Measurements from ENCODE around the gene JOSD1. TPM values are rescaled to one million over a fixed set of nuclear protein-coding genes. Genes with fewer than 3 reads are reported as not detected.
A peak's percentile ranks its signal among the peaks of the same experiment; 100 is the strongest.

Gene JOSD1
- polyA plus RNA-seq, 3 donors: 22.5 to 37.8 (median 34.1) TPM

GRCh38 chr22:38718414-38718813 is 17.7 kb upstream of the JOSD1 start:
- WGBS, 3 donors: 27 to 48% (median 46%) methylated on average over 6 of the region's 6 CpGs

DNA sequence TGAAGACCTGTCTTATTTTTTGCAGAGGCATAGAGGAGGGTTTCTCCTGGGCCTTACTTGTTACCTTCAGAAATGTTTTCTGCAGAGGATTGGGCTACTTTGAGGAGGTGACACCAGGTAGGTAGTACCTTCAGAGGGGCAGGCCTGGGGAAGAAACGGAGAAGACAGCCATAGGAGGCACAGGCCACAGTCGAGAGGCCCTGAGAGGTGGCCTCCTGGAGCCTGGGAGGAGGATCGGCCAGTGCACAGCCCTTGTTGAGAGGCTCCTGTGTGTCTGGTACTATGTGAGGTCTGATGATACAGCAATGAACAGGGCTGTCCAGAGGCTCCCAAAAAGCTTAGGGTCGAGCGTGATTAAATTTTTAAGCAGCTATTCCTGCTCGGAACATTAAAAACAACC is 16.5 kb upstream of the JOSD1 start:
- 82 to 94% (median 93%) methylated on average over 6 of the region's 6 CpGs for WGBS, 3 donors
- H3K27ac ChIP-seq (ENCODE audit: low read depth, low read length): no peak overlapping the region

More at GRCh38 chr22:38718414-38718813, 17.7 kb upstream of the JOSD1 start:
- H3K27ac ChIP-seq (ENCODE audit: low read depth, low read length): no peak overlapping the region

GRCh38 chr22:38716826-38717225 is 16.1 kb upstream of the JOSD1 start:
- whole genome bisulfite sequencing, 3 donors: 90 to 93% (median 92%) methylated on average over 9 of the region's 9 CpGs

GRCh38 chr22:38716271-38716670 is 15.5 kb upstream of the JOSD1 start:
- no peak overlapping the region for H3K27ac ChIP-seq (ENCODE audit: low read depth, low read length)
- WGBS, 3 donors: 95 to 96% (median 95%) methylated on average over 10 of the region's 10 CpGs

More at GRCh38 chr22:38716826-38717225, 16.1 kb upstream of the JOSD1 start:
- no peak overlapping the region for H3K27ac ChIP-seq (ENCODE audit: low read depth, low read length)

GRCh38 chr22:38715852-38716251 is 15.1 kb upstream of the JOSD1 start:
- WGBS, 3 donors: 90 to 92% (median 92%) methylated on average over 15 of the region's 15 CpGs
- no peak overlapping the region for H3K27ac ChIP-seq (ENCODE audit: low read depth, low read length)

DNA sequence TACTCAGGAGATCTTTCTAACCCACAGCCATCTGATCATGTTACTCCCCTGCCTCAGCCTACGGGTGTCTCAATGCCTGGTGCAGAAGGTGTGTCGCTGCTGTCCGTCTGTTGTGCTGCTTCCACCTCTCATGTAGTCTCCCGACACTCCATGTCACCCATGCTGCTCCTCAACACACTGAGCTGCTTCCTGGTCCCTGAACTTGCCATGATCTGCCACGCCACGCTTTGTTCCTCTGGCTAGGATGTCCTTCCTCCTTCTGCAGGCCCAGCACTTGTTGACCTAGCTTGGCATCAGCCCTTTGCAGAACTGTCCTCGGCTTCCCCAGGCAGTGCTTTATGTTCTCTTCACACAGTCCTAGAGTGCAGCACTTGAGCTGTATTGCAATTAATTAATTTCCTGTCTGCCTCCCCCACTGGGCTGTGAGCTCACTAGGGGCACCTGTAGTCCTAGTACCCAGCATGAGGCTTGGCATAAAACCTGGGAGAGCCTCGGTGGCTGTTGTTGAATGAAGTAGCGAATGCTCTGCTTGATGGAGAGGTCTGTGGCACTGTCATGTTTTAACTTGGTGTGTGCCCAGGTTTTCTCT is 14.5 kb upstream of the JOSD1 start:
- no peak overlapping the region for H3K27ac ChIP-seq (ENCODE audit: low read depth, low read length)
- 68 to 87% (median 75%) methylated on average over 9 of the region's 9 CpGs for WGBS, 3 donors

- H3K27ac ChIP-seq (ENCODE audit: low read depth, low read length): no peak overlapping the region
- 90 to 92% (median 91%) methylated on average over 7 to 8 of the region's 8 CpGs for WGBS, 3 donors
These were observed 13.2 kb upstream of the JOSD1 start for GRCh38 chr22:38713921-38714320.

- WGBS, 3 donors: 74 to 83% (median 78%) methylated on average over 11 of the region's 11 CpGs
- H3K27ac ChIP-seq (ENCODE audit: low read depth, low read length): no peak overlapping the region
These were observed 11.9 kb upstream of the JOSD1 start for GRCh38 chr22:38712486-38713207.

DNA sequence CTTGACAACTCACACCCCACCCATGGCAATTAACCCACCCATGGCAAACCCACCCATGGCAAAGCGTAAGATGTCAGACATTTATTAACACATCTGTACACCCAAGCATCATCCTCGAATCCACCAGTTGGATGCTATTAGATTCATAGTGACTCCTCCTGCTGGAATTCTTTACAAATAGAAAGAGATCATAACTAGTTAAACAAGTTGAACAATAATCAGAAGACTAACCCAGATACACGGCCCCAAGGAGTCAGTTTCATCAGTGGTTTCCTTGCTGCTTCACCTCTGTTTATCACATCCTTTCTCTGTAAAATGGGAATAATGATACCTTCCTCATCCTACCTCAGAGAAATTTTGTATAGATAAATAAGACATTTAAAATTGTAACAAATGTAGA is 10.1 kb upstream of the JOSD1 start:
- WGBS, 3 donors: 65 to 83% (median 81%) methylated on average over 3 of the region's 3 CpGs
- H3K27ac ChIP-seq (ENCODE audit: low read depth, low read length): no peak overlapping the region

- no peak overlapping the region for H3K27ac ChIP-seq (ENCODE audit: low read depth, low read length)
- WGBS, 3 donors: 81 to 88% (median 88%) methylated on average over 3 of the region's 3 CpGs
These were observed 9.6 kb upstream of the JOSD1 start for GRCh38 chr22:38710351-38710750.

DNA sequence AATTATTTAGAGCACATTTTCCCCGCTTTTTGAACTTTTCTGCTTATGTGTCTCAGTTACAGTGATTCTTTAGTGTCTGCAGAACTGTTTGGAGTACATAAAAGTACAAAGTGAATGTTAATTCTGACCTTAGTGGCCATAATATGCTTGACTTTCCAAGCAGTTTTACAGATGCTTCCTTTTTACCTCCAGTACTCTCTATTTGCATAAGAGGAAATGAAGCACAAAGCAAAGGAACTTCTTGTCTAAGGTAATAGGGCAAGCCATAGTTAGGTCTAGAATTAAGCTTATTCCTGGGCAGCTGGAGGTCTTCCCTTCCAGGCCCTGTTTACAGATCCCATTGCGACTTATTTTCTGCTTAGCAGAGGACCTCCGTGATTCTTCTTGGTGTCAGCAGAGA is 8.6 kb upstream of the JOSD1 start:
- no peak overlapping the region for H3K27ac ChIP-seq (ENCODE audit: low read depth, low read length)
- WGBS, 3 donors: 76 to 81% (median 79%) methylated on average over 3 of the region's 3 CpGs

- WGBS, 3 donors: 43 to 87% (median 82%) methylated on average over 3 of the region's 3 CpGs
- no peak overlapping the region for H3K27ac ChIP-seq (ENCODE audit: low read depth, low read length)
These were observed 7.2 kb upstream of the JOSD1 start for GRCh38 chr22:38707984-38708383.

DNA sequence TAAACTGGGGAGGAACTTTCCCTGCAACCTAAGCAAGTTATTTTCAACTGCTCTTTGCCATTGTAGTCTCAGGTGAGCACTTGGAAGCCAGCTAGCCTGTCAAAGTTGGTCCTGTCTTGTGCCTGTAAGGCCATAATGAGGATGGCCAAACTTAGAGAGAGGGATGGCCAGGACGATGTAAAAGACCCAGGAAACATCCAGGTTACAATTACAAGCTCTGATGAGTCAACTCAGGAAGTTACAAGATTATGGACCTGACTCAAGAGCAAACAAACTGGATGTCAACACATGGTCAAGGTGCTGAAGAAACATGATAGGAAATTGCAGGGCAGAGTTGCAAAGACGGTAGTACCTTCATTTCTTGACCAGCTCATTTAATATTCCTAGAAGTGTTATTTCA is 6.6 kb upstream of the JOSD1 start:
- WGBS, 3 donors: 16 to 27% (median 25%) methylated on average over 2 of the region's 2 CpGs

GRCh38 chr22:38706901-38707195 is 6.1 kb upstream of the JOSD1 start:
- WGBS, 3 donors: 3 to 5% (median 3%) methylated on average over 4 of the region's 4 CpGs

More for the DNA sequence above, 6.6 kb upstream of the JOSD1 start:
- H3K27ac ChIP-seq (ENCODE audit: low read depth, low read length): no peak overlapping the region

GRCh38 chr22:38706101-38706900 is 5.6 kb upstream of the JOSD1 start:
- peak overlapping the region; percentile 79 for H3K27ac ChIP-seq (ENCODE audit: low read depth, low read length)
- 0 to 1% (median 1%) methylated on average over 73 to 80 of the region's 80 CpGs for WGBS, 3 donors

More at GRCh38 chr22:38706901-38707195, 6.1 kb upstream of the JOSD1 start:
- no peak overlapping the region for H3K27ac ChIP-seq (ENCODE audit: low read depth, low read length)

GRCh38 chr22:38705235-38706100 is 4.7 kb upstream of the JOSD1 start, which contains the start of gene GTPBP1:
TSS of gene GTPBP1 (plus strand) at chr22:38705944. CDS start at chr22:38705956, 12 bp downstream.
- peak within 1 kb of the TSS; percentile 79 for H3K27ac ChIP-seq (ENCODE audit: low read depth, low read length)
- WGBS, 3 donors: 0 to 1% (median 0%) methylated on average over 47 to 55 of the region's 55 CpGs

GRCh38 chr22:38704654-38705234 is 4.0 kb upstream of the JOSD1 start:
- 6 to 14% (median 14%) methylated on average over 10 of the region's 10 CpGs for WGBS, 3 donors
- H3K27ac ChIP-seq (ENCODE audit: low read depth, low read length): peak overlapping the region; percentile 17

DNA sequence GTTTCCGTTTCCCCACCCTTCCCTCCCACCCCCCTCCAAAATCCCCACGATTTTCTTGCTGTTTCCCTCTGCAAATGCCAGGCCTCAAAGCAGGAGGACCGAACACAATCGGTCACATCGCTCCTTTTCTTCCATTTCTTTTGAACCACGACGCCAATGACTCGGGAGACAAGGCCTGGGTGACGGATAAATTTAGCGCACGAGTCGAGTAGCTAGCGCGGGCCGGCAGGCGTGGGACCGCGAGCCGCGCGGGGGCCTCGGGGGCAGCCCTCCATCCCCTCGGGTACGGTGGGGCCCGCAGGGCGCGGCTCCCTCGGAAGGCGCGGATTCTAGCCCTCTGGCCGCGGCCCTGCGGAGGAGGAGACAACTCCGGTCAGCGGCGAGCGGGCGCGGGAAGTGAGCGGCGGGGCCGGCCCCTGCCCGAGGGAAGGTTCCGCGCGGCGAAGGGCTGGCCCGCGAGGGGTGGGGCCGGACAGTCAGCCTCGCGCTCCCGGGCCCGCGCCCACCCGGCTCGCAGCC is 414 bp downstream of the JOSD1 start:
- WGBS, 3 donors: 0 to 1% (median 0%) methylated on average over 48 to 57 of the region's 57 CpGs
- H3K27ac ChIP-seq (ENCODE audit: low read depth, low read length): peak overlapping the region; percentile 51
